Subcutaneous adipose tissue (tissue), 4 donors: ENCODE measurements around the gene ZFP14. TPM values are rescaled to one million over a fixed set of nuclear protein-coding genes. Genes with fewer than 3 reads are reported as not detected.

ENCODE experiments used
- total RNA-seq, 4 donors: library from RNA; depleted of rRNA; stranded (reverse); fragments of >200 nt; gene quantifications; one replicate each; pipeline ENCODE4 v1.1.0, GENCODE V29; 2016
- TF ChIP-seq, protein P1 (sequence below): fragments of 450-650 bp; IDR thresholded peaks from one replicate; pipeline ENCODE4 v1.5.1; 2016; ENCODE audit warnings: low read depth, mild to moderate bottlenecking, control low read depth, antibody characterized with exemption, moderate library complexity

The ZFP14 gene
- total RNA-seq, 4 donors from 2014 or later = 4.9 to 7.3 (median 5.7) TPM

- TF ChIP-seq, protein P1, sequence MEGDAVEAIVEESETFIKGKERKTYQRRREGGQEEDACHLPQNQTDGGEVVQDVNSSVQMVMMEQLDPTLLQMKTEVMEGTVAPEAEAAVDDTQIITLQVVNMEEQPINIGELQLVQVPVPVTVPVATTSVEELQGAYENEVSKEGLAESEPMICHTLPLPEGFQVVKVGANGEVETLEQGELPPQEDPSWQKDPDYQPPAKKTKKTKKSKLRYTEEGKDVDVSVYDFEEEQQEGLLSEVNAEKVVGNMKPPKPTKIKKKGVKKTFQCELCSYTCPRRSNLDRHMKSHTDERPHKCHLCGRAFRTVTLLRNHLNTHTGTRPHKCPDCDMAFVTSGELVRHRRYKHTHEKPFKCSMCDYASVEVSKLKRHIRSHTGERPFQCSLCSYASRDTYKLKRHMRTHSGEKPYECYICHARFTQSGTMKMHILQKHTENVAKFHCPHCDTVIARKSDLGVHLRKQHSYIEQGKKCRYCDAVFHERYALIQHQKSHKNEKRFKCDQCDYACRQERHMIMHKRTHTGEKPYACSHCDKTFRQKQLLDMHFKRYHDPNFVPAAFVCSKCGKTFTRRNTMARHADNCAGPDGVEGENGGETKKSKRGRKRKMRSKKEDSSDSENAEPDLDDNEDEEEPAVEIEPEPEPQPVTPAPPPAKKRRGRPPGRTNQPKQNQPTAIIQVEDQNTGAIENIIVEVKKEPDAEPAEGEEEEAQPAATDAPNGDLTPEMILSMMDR = no peak
Measured at GRCh38 chr19:36377541-36378178, 1.3 kb downstream of the ZFP14 start.

DNA sequence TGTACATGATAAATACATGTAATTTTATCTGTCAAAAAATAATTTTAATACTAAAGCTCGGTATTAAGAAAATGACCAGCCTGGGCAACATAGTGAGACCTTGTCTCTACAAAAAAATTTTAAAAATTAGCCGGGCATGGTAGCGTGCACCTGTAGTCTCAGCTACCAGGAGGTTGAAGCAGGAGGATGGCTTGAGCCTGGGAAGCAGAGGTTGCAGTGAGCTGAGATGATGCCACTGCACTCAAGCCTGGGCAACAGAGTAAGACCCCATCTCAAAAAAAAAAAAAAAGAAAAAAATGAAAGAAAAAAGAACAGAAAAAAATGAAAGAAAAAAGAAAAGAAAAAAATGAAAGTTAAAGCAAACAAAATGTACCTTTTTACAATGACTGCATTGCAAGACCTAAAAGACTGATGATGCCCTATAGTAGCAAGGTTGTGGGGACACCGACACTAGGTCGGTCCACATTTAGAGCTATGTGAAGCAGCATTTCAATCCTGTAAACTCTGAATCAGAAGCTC is 5.3 kb downstream of the ZFP14 start:
- TF ChIP-seq, protein P1 = no peak

- TF ChIP-seq, protein P1 = no peak
Measured at GRCh38 chr19:36371886-36372285, 7.1 kb downstream of the ZFP14 start.

DNA sequence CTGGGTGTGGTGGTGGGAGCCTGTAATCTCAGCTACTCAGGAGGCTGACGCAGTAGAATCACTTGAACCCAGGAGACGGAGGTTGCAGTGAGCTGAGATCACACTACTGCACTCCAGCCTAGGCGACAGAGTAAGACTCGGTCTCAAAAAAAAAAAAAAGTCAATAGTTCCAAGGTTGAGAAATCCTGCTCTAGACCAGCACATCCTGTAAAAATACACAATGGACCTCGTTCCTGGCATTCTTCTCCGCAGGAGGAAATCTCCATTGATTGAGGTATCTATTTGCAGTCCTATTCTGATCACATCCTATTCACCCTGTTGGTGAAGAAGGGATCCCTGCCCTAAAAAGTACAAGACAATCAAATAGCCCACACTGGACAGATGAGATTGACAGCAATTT is 15.2 kb downstream of the ZFP14 start:
- TF ChIP-seq, protein P1 = no peak

GRCh38 chr19:36340786-36341372 is 38.1 kb downstream of the ZFP14 start:
- TF ChIP-seq, protein P1 = no peak

- TF ChIP-seq, protein P1 = no peak
Measured at GRCh38 chr19:36331353-36332228, 47.4 kb downstream of the ZFP14 start.

GRCh38 chr19:36330216-36330615 is 48.8 kb downstream of the ZFP14 start:
- TF ChIP-seq, protein P1 = no peak
